SK-N-SH treated with all-trans-retinoic acid at 6 μM for 48 hours (cell line): Measurements from ENCODE around the gene RAB11FIP4.

Experiments used
- ARNTL ChIP-seq: fragments of 450-650 bp; formaldehyde crosslinking; IDR thresholded peaks from 2 replicates; pipeline ENCODE4 v1.5.0; 2020; ENCODE audit warnings: low read depth, mild to moderate bottlenecking, moderate library complexity, borderline replicate concordance
- OSR1 ChIP-seq: fragments of 250-450 bp; sonication (Bioruptor Pico); IDR thresholded peaks from 2 replicates; pipeline ENCODE4 v1.8.0; 2022; ENCODE audit warnings: moderate library complexity, mild to moderate bottlenecking, inconsistent platforms
- RARB ChIP-seq: fragments of 250-450 bp; sonication (Bioruptor Pico); IDR thresholded peaks from 2 replicates; pipeline ENCODE4 v1.8.0; 2021; ENCODE audit warnings: mild to moderate bottlenecking, moderate library complexity
- ZNF565 ChIP-seq: fragments of 450-650 bp; formaldehyde crosslinking; conservative IDR thresholded peaks from 2 replicates; pipeline ENCODE4 v1.5.0; 2020; ENCODE audit warnings: low read depth, mild to moderate bottlenecking, moderate library complexity
- TF ChIP-seq, protein P1 (sequence below): fragments of 250-450 bp; sonication (Bioruptor Pico); IDR thresholded peaks from 2 replicates; pipeline ENCODE4 v1.5.0; 2020; ENCODE audit warnings: mild to moderate bottlenecking, moderate library complexity
- TF ChIP-seq, protein P2 (sequence below): fragments of 250-450 bp; sonication (Bioruptor Pico); IDR thresholded peaks from 2 replicates; pipeline ENCODE4 v1.5.1; 2020; ENCODE audit warnings: low read depth, mild to moderate bottlenecking, moderate library complexity

DNA sequence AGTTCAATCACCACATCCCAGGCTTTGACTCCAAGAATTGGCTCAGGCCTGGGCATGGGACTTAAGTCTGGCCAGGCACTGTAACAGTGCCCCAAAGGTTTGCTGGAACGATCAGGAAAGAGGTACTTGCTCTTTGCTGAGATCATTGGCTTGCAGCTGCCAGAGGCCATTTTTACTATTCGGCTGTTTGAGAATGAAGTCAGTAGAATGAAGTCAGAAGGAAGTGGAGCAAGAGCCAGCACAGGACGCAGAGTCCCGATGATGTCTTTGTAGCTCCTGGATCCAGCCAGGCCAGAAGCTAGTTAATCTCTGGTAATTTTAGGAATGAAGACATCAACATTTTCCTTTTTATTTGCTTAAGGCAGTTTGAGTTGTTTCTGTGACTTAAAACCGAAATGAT, 195.5 kb downstream of the RAB11FIP4 start:
- no peak for TF ChIP-seq ZNF565
- no peak for TF ChIP-seq RARB (CRISPR knock-in tag)
- no peak for TF ChIP-seq ARNTL (CRISPR knock-in tag)
- TF ChIP-seq, protein P1, sequence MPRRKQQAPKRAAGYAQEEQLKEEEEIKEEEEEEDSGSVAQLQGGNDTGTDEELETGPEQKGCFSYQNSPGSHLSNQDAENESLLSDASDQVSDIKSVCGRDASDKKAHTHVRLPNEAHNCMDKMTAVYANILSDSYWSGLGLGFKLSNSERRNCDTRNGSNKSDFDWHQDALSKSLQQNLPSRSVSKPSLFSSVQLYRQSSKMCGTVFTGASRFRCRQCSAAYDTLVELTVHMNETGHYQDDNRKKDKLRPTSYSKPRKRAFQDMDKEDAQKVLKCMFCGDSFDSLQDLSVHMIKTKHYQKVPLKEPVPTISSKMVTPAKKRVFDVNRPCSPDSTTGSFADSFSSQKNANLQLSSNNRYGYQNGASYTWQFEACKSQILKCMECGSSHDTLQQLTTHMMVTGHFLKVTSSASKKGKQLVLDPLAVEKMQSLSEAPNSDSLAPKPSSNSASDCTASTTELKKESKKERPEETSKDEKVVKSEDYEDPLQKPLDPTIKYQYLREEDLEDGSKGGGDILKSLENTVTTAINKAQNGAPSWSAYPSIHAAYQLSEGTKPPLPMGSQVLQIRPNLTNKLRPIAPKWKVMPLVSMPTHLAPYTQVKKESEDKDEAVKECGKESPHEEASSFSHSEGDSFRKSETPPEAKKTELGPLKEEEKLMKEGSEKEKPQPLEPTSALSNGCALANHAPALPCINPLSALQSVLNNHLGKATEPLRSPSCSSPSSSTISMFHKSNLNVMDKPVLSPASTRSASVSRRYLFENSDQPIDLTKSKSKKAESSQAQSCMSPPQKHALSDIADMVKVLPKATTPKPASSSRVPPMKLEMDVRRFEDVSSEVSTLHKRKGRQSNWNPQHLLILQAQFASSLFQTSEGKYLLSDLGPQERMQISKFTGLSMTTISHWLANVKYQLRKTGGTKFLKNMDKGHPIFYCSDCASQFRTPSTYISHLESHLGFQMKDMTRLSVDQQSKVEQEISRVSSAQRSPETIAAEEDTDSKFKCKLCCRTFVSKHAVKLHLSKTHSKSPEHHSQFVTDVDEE (CRISPR knock-in tag) = no peak
- TF ChIP-seq, protein P2, sequence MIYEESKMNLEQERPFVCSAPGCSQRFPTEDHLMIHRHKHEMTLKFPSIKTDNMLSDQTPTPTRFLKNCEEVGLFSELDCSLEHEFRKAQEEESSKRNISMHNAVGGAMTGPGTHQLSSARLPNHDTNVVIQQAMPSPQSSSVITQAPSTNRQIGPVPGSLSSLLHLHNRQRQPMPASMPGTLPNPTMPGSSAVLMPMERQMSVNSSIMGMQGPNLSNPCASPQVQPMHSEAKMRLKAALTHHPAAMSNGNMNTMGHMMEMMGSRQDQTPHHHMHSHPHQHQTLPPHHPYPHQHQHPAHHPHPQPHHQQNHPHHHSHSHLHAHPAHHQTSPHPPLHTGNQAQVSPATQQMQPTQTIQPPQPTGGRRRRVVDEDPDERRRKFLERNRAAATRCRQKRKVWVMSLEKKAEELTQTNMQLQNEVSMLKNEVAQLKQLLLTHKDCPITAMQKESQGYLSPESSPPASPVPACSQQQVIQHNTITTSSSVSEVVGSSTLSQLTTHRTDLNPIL (CRISPR knock-in tag) = no peak
- TF ChIP-seq OSR1 (CRISPR knock-in tag) = no peak
